Prostate gland (tissue), 2 donors: ENCODE data around the gene IRX5. TPM values are rescaled to one million over a fixed set of nuclear protein-coding genes. Genes with fewer than 3 reads are reported as not detected.

ENCODE experiments used
- DNase-seq: peaks from one replicate; pipeline ENCODE4 v3.0.0-alpha.2; 2019; ENCODE audit warnings: low spot score
- H3K27ac ChIP-seq, 2 donors: fragments of 200-600 bp; sonication (generic); 2 replicates each; pipeline ENCODE4 v1.5.1; 2017 to 2019
- H3K27me3 ChIP-seq: fragments of 200-600 bp; sonication (generic); replicated peaks from 2 replicates; pipeline ENCODE4 v1.5.1; 2019; ENCODE audit not compliant: insufficient read depth
- H3K36me3 ChIP-seq, 2 donors: fragments of 200-600 bp; sonication (generic); 1 replicate in 1 of 2; 2 replicates in 1 of 2; pipeline versions ENCODE4 v1.5.1 to v1.8.1; 2017 to 2019
- H3K4me1 ChIP-seq: fragments of 200-600 bp; sonication (generic); replicated peaks from 2 replicates; pipeline ENCODE4 v1.5.1; 2019
- H3K4me3 ChIP-seq, 2 donors: fragments of 200-600 bp; sonication (generic); 2 replicates each; pipeline ENCODE4 v1.5.1; 2017 to 2019
- H3K9me3 ChIP-seq: fragments of 200-600 bp; sonication (generic); 2 replicates; pipeline ENCODE4 v1.5.1; 2017
- CTCF ChIP-seq, 4 experiments: fragments of 200-600 bp in 2 of 4; fragments of 450-650 bp in 2 of 4; sonication (generic) in 2 of 4; IDR thresholded peaks; 1 replicate in 3 of 4; 2 replicates in 1 of 4; pipeline ENCODE4 v1.5.1; 2016 to 2019; ENCODE audit warnings: antibody characterized with exemption in 4 of 4, mild to moderate bottlenecking in 2 of 4, moderate library complexity in 2 of 4
- POLR2A ChIP-seq: fragments of 450-650 bp; IDR thresholded peaks from one replicate; pipeline ENCODE4 v1.6.1; 2016; ENCODE audit warnings: antibody characterized with exemption, mild to moderate bottlenecking
- POLR2AphosphoS5 ChIP-seq: sonication (generic); formaldehyde crosslinking; IDR thresholded peaks from one replicate; pipeline ENCODE4 v1.6.1; 2017; ENCODE audit warnings: antibody characterized with exemption
- WGBS: methylation state at CpG from one replicate; pipeline ENCODE4 v1.1.5; 2018; 5-methylcytosine and 5-hydroxymethylcytosine counted together
- intact Hi-C: fragments of 100-400 bp; cut with DNase I; formaldehyde crosslinking; loops from one replicate; pipeline ENCODE4 v1.14.2; 2022
- total RNA-seq, 2 donors: library from RNA; depleted of rRNA; stranded (reverse); fragments of >200 nt; gene quantifications; one replicate each; pipeline ENCODE4 v1.1.0, GENCODE V29; 2016

The IRX5 gene
- total RNA-seq, 2 donors from 2014 or later: 12.7 to 38.8 TPM

GRCh38 chr16:54945063-54945462 lies 14.4 kb downstream of the IRX5 start:
- WGBS: 76% methylated on average over 7 of the region's 7 CpGs
- Histone ChIP-seq H3K9me3 (no peaks in the 10 kb centered on the region), H3K4me1 (no peaks in the 10 kb centered on the region), H3K27ac (no peak overlapping the region), H3K4me3 (no peak overlapping the region), H3K27me3 (no peaks in the 10 kb centered on the region), H3K36me3 (no peaks in the 10 kb centered on the region)
- intact Hi-C loops: no loop called here
- no peak for DNase-seq
- no peak for TF ChIP-seq CTCF (IDR thresholded peaks at IDR 0.05)
- TF ChIP-seq POLR2A: no peak
- TF ChIP-seq POLR2AphosphoS5: no peak

GRCh38 chr16:54946909-54947308 lies 16.2 kb downstream of the IRX5 start:
- no peak for DNase-seq
- no peak overlapping the region for H3K4me3 ChIP-seq
- no peaks in the 10 kb centered on the region for H3K9me3 ChIP-seq
- no peak overlapping the region for H3K27ac ChIP-seq
- no peaks in the 10 kb centered on the region for H3K4me1 ChIP-seq
- 43% methylated on average over 3 of the region's 3 CpGs for WGBS
- intact Hi-C loops: no loop called here
- TF ChIP-seq POLR2AphosphoS5: no peak
- H3K27me3 ChIP-seq: no peaks in the 10 kb centered on the region
- H3K36me3 ChIP-seq: no peaks in the 10 kb centered on the region

- no peak for DNase-seq
Measured at GRCh38 chr16:54947616-54948015, 17.0 kb downstream of the IRX5 start.

GRCh38 chr16:54952195-54952594 lies 21.5 kb downstream of the IRX5 start:
- DNase-seq: no peak
- H3K27ac ChIP-seq: no peak overlapping the region
- no peaks in the 10 kb centered on the region for H3K36me3 ChIP-seq
- H3K9me3 ChIP-seq: no peaks in the 10 kb centered on the region
- H3K4me3 ChIP-seq: no peak overlapping the region
- TF ChIP-seq POLR2A (no peak), CTCF (IDR thresholded peaks at IDR 0.05) (no peak), POLR2AphosphoS5 (no peak)
- WGBS: 67% methylated on average over 4 of the region's 4 CpGs
- no peaks in the 10 kb centered on the region for H3K27me3 ChIP-seq
- H3K4me1 ChIP-seq: no peaks in the 10 kb centered on the region
- intact Hi-C loops: no loop called here

More at GRCh38 chr16:54947616-54948015, 17.0 kb downstream of the IRX5 start:
- WGBS: 84% methylated on average over 3 of the region's 3 CpGs
- Histone ChIP-seq H3K9me3 (no peaks in the 10 kb centered on the region), H3K4me1 (no peaks in the 10 kb centered on the region), H3K4me3 (no peak overlapping the region), H3K27ac (no peak overlapping the region), H3K27me3 (no peaks in the 10 kb centered on the region), H3K36me3 (no peaks in the 10 kb centered on the region)
- TF ChIP-seq POLR2A (no peak), CTCF (IDR thresholded peaks at IDR 0.05) (no peak), POLR2AphosphoS5 (no peak)
- intact Hi-C loops: no loop called here

- WGBS: 92% methylated on average over 3 of the region's 3 CpGs
- Histone ChIP-seq H3K4me1 (no peaks in the 10 kb centered on the region), H3K36me3 (no peaks in the 10 kb centered on the region), H3K4me3 (no peak overlapping the region), H3K27me3 (no peaks in the 10 kb centered on the region), H3K27ac (no peak overlapping the region), H3K9me3 (no peaks in the 10 kb centered on the region)
- no peak for DNase-seq
- no peak for TF ChIP-seq CTCF (IDR thresholded peaks at IDR 0.05)
- no peak for TF ChIP-seq POLR2A
- no peak for TF ChIP-seq POLR2AphosphoS5
- intact Hi-C loops: no loop called here
Measured at GRCh38 chr16:54953461-54953860, 22.8 kb downstream of the IRX5 start.
